Naive thymus-derived CD4-positive, alpha-beta T cell (primary cell): ENCODE measurements around the gene FNDC3B. TPM values are rescaled to one million over a fixed set of nuclear protein-coding genes. Genes with fewer than 3 reads are reported as not detected.

ENCODE experiments used
- ATAC-seq: fragments of 150-1000 bp; cut with Tn5 transposase; 2 replicates; pipeline ENCODE4 v1.10.0; 2021; ENCODE audit warnings: mild to moderate bottlenecking, moderate library complexity
- CTCF ChIA-PET: fragments of 350-600 bp; sonication (Branson Sonifier 250); formaldehyde crosslinking; loops from one replicate; lab custom pipeline; 2021; ENCODE audit warnings: antibody characterized with exemption; lab: Charles Lee
- POLR2A ChIA-PET: fragments of 350-600 bp; sonication (Branson Sonifier 250); formaldehyde crosslinking; loops from one replicate; lab custom pipeline; 2021; ENCODE audit warnings: antibody characterized with exemption, inconsistent platforms; lab: Charles Lee
- DNase-seq, 9 donors: peaks; one replicate each; pipeline versions ENCODE4 v3.0.0 to v3.0.0-alpha.2; 2020 to 2022; ENCODE audit warnings: mixed read lengths in 1 of 9
- H3K27ac ChIP-seq: one replicate; pipeline ENCODE4 v1.7.0; 2013; ENCODE audit warnings: mild to moderate bottlenecking, low read depth, low read length, moderate library complexity
- H3K27me3 ChIP-seq, 2 donors: one replicate each; pipeline ENCODE4 v1.7.0; 2013; ENCODE audit warnings: low read length in 2 of 2, mild to moderate bottlenecking in 2 of 2, moderate library complexity in 2 of 2; ENCODE audit not compliant: control insufficient read depth in 2 of 2, insufficient read depth in 2 of 2
- H3K36me3 ChIP-seq, 3 experiments: 1 replicate in 2 of 3; 2 replicates in 1 of 3; pipeline ENCODE4 v1.7.0; 2013; ENCODE audit warnings: low read length in 3 of 3, mild to moderate bottlenecking in 3 of 3, moderate library complexity in 1 of 3; ENCODE audit not compliant: insufficient read depth in 3 of 3, control insufficient read depth in 2 of 3
- H3K4me1 ChIP-seq, 2 donors: one replicate each; pipeline ENCODE4 v1.7.0; 2013; ENCODE audit warnings: low read length in 2 of 2, mild to moderate bottlenecking in 2 of 2, moderate library complexity in 1 of 2; ENCODE audit not compliant: control insufficient read depth in 2 of 2, insufficient read depth in 2 of 2
- H3K4me3 ChIP-seq: 2 replicates; pipeline ENCODE4 v1.7.0; 2013; ENCODE audit warnings: mild to moderate bottlenecking, low read length
- H3K9me3 ChIP-seq, 3 experiments: 1 replicate in 2 of 3; 2 replicates in 1 of 3; pipeline ENCODE4 v1.7.0; 2013; ENCODE audit warnings: low read length in 3 of 3; ENCODE audit not compliant: control insufficient read depth in 2 of 3
- H3K27ac Mint-ChIP-seq, 9 donors: one replicate each; pipeline ENCODE4 v1.8.0; 2020 to 2022; ENCODE audit warnings: mixed read lengths in 9 of 9, mild to moderate bottlenecking in 8 of 9, moderate library complexity in 5 of 9, inconsistent platforms in 2 of 9
- H3K27me3 Mint-ChIP-seq, 5 donors: one replicate each; pipeline ENCODE4 v1.8.0; 2021 to 2022; ENCODE audit warnings: mixed read lengths in 5 of 5, mild to moderate bottlenecking in 1 of 5
- H3K36me3 Mint-ChIP-seq, 5 donors: one replicate each; pipeline ENCODE4 v1.8.0; 2020 to 2022; ENCODE audit warnings: mixed read lengths in 5 of 5, mild to moderate bottlenecking in 3 of 5, inconsistent platforms in 1 of 5
- H3K4me1 Mint-ChIP-seq, 7 donors: one replicate each; pipeline ENCODE4 v1.8.0; 2020 to 2022; ENCODE audit warnings: mixed read lengths in 7 of 7, mild to moderate bottlenecking in 3 of 7, inconsistent platforms in 1 of 7
- H3K4me3 Mint-ChIP-seq, 10 donors: one replicate each; pipeline ENCODE4 v1.8.0; 2020 to 2022; ENCODE audit warnings: mild to moderate bottlenecking in 10 of 10, mixed read lengths in 10 of 10, moderate library complexity in 6 of 10, inconsistent platforms in 2 of 10
- H3K9me3 Mint-ChIP-seq, 11 donors: one replicate each; pipeline ENCODE4 v1.8.0; 2020 to 2022; ENCODE audit warnings: mixed read lengths in 11 of 11, mild to moderate bottlenecking in 4 of 11, inconsistent platforms in 1 of 11, moderate library complexity in 1 of 11
- intact Hi-C, 2 donors: fragments of 100-400 bp; cut with micrococcal nuclease; formaldehyde crosslinking; loops; one replicate each; pipeline ENCODE4 v1.15.1; 2023
- polyA plus RNA-seq, 2 donors: library from polyadenylated mRNA; unstranded; fragments of 300-500 nt; fragmentation: Illumina TruSeq; gene quantifications; one replicate each; pipeline ENCODE4 v1.2.3, GENCODE V29; 2021
- total RNA-seq, 6 experiments: library from RNA in 5 of 6; stranded (reverse) in 5 of 6; gene quantifications; 1 replicate in 5 of 6; 2 replicates in 1 of 6; pipeline ENCODE4 v1.2.3 and lab custom pipeline; 2021 to 2026

Gene FNDC3B
- total and polyA plus RNA-seq, 7 experiments from 2014 or later = 8.6 to 78.6 (median 25.6) TPM

DNA sequence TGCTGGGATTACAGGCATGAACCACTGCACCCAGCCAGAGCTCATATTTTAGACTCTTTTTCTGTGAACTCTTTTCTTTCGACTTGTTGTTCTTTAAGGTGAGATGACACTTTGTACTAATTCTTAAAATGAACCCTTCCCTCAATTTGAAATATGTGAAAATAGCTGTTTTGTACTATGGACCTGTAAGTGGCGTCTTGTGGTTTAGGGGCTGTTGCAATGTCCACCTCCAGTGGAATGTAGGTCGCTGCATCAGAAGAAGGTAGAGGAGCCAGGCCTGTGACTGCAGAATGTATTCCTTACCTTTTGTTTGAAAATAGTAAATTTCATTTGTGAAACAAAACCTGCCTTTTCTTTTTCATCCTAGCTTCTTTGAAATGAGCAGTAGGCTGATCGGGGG lies 38.9 kb downstream of the FNDC3B start:
- ChIA-PET POLR2A (no interaction called here), CTCF (no interaction called here)
- no peak for DNase-seq
- Histone ChIP-seq H3K4me1 (no peaks in the 10 kb centered on the region), H3K4me3 (no peak overlapping the region), H3K36me3 (no peaks in the 10 kb centered on the region), H3K27ac (no peak overlapping the region), H3K27me3 (no peaks in the 10 kb centered on the region), H3K9me3 (no peaks in the 10 kb centered on the region)
- Mint-ChIP-seq H3K4me3 (no peak overlapping the region), H3K9me3 (no peaks in the 10 kb centered on the region), H3K27ac (no peak overlapping the region), H3K36me3 (peaks cover 5 to 35% (median 18%) of the 10 kb centered on the region in 5 donors), H3K27me3 (no peaks in the 10 kb centered on the region), H3K4me1 (peaks cover 10 to 42% (median 24%) of the 10 kb centered on the region in 7 donors)
- no peak for ATAC-seq
- intact Hi-C loops = no loop called here

DNA sequence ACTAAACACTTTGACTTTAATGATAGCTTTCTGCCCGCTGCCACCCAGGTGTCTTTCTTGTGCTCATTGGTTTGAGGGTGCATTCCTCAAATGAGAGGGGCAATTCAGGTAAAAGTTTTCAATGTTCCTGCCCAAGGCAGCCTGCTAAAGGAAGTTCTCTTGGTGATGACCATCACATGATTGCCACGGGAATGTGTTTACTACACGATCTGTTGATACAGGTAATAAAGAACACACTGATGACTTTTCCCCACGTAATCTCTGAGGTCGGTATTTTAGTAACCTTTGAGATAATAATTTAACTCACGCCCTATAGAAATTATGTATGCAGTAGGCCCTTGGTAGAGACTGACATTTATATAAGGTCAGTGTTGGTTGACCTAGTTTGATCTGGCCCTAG lies 39.3 kb downstream of the FNDC3B start:
- no peaks in the 10 kb centered on the region for H3K27me3 Mint-ChIP-seq
- no peak for DNase-seq
- no peaks in the 10 kb centered on the region for H3K9me3 Mint-ChIP-seq
- Histone ChIP-seq H3K4me3 (no peak overlapping the region), H3K27ac (no peak overlapping the region), H3K4me1 (no peaks in the 10 kb centered on the region), H3K27me3 (no peaks in the 10 kb centered on the region), H3K36me3 (no peaks in the 10 kb centered on the region), H3K9me3 (no peaks in the 10 kb centered on the region)
- CTCF ChIA-PET = no interaction called here
- intact Hi-C loops = no loop called here
- POLR2A ChIA-PET = no interaction called here
- peaks cover 5 to 32% (median 14%) of the 10 kb centered on the region in 5 donors for H3K36me3 Mint-ChIP-seq
- H3K4me3 Mint-ChIP-seq = no peak overlapping the region
- no peak for ATAC-seq
- H3K27ac Mint-ChIP-seq = no peak overlapping the region
- peaks cover 10 to 40% (median 23%) of the 10 kb centered on the region in 7 donors for H3K4me1 Mint-ChIP-seq

DNA sequence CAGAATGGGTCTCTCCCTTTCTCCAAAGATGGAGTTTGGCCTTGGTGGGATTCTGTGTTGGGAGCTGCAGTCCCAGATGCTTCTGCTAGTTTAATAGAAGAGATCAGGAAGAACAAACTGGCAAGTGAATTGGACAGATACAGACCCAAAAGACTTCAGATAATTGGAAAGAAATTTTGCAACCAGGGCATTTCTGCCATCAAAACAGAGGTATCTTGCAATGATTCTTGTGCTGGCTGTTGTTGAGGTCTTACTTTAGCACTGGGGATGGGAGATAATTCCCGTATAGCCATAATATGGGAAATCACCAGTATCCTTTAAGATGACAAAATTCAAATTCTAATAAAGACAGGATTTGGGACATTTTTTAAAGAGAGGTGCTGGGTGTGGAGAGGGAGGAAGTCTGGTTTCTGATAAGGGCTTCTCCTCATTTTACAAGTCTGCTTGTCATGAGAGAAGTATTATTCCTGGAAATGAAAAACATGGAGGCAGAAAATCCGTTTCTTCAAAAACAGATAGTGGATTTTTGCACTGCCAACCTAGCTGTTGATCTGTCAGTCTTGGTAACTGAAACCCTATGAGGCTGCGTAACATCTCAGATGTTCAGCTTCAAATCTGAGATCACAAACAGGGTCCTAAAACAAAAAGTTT lies 40.1 kb downstream of the FNDC3B start:
- DNase-seq (no peak), ATAC-seq (no peak)
- ChIA-PET CTCF (interaction anchor here (0.6 kb wide), 1 partner anchor 874 kb away, joined by 4 read pairs; no protein-coding TSS in a partner anchor), POLR2A (no interaction called here)
- H3K4me1 ChIP-seq = no peaks in the 10 kb centered on the region
- H3K27me3 Mint-ChIP-seq = no peaks in the 10 kb centered on the region
- intact Hi-C loops = no loop called here
- no peak overlapping the region for H3K4me3 Mint-ChIP-seq
- H3K27ac ChIP-seq = no peak overlapping the region
- H3K4me3 ChIP-seq = no peak overlapping the region
- no peak overlapping the region for H3K27ac Mint-ChIP-seq
- peaks cover 5 to 37% (median 18%) of the 10 kb centered on the region in 7 donors for H3K4me1 Mint-ChIP-seq
- H3K9me3 Mint-ChIP-seq = no peaks in the 10 kb centered on the region
- H3K27me3 ChIP-seq = no peaks in the 10 kb centered on the region
- H3K9me3 ChIP-seq = no peaks in the 10 kb centered on the region
- peaks cover 5 to 30% (median 12%) of the 10 kb centered on the region in 5 donors for H3K36me3 Mint-ChIP-seq
- no peaks in the 10 kb centered on the region for H3K36me3 ChIP-seq

DNA sequence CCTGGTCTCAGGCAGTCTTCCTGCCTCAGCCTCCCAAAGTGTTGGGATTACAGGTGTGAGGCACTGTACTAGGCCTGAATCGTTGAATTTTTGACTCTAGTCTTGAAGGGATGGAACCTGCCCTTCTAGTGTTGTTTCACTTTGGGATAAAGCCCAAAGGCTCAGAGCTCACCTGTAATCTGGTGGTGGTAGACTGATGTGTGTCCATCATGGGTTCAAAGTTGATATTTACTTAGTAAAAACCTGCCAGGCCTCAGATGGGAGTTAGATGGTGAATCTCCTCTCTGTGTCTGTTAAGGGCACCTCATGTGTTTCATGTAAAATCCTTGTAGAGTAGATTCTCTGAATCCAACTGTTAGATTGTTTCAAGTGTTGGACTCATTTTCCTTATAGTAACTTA lies 41.1 kb downstream of the FNDC3B start:
- ATAC-seq = no peak
- Histone ChIP-seq H3K9me3 (no peaks in the 10 kb centered on the region), H3K4me1 (no peaks in the 10 kb centered on the region), H3K36me3 (no peaks in the 10 kb centered on the region), H3K27me3 (no peaks in the 10 kb centered on the region), H3K27ac (no peak overlapping the region), H3K4me3 (no peak overlapping the region)
- Mint-ChIP-seq H3K9me3 (no peaks in the 10 kb centered on the region), H3K27me3 (no peaks in the 10 kb centered on the region), H3K4me3 (no peak overlapping the region), H3K4me1 (peaks cover 6 to 37% (median 24%) of the 10 kb centered on the region in 7 donors), H3K27ac (no peak overlapping the region), H3K36me3 (peaks cover 3 to 33% (median 15%) of the 10 kb centered on the region in 5 donors)
- intact Hi-C loops = loop anchor here in 1 of 2 donors (2.0 kb wide), 1 partner anchor 14 kb away; no protein-coding TSS in a partner anchor
- ChIA-PET POLR2A (no interaction called here), CTCF (no interaction called here)
- DNase-seq = no peak

DNA sequence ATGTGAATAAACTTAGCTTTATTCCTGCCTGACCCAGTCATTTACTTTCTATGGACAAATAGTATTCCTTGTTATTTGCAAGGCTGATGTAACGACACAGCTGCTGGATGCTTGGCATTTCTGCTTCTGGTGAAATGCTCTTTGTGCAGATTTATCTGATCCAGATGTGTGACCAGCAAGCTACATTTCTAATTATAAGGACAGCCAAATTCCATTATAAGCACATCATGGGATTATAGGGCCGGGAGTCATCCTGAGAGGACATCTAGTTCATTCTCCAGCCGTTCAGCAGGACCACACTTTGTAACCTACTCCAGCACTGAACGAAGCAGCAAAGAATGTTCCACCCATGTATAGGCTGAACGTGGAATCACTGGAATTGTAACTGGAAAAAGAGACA lies 42.9 kb downstream of the FNDC3B start:
- Histone ChIP-seq H3K4me1 (peaks cover 0 to 3% of the 10 kb centered on the region in 2 donors), H3K9me3 (no peaks in the 10 kb centered on the region), H3K36me3 (no peaks in the 10 kb centered on the region), H3K4me3 (no peak overlapping the region), H3K27ac (no peak overlapping the region), H3K27me3 (no peaks in the 10 kb centered on the region)
- H3K4me1 Mint-ChIP-seq = peaks cover 10 to 43% (median 32%) of the 10 kb centered on the region in 7 donors
- H3K4me3 Mint-ChIP-seq = no peak overlapping the region
- no peaks in the 10 kb centered on the region for H3K27me3 Mint-ChIP-seq
- peaks cover 3 to 31% (median 15%) of the 10 kb centered on the region in 5 donors for H3K36me3 Mint-ChIP-seq
- peaks cover 0 to 2% (median 0%) of the 10 kb centered on the region in 11 donors for H3K9me3 Mint-ChIP-seq
- DNase-seq (no peak), ATAC-seq (no peak)
- no peak overlapping the region for H3K27ac Mint-ChIP-seq
- CTCF ChIA-PET = no interaction called here
- intact Hi-C loops = no loop called here
- POLR2A ChIA-PET = interaction anchor here (1.5 kb wide), 1 partner anchor 20 kb away, joined by 3 read pairs; no protein-coding TSS in a partner anchor

DNA sequence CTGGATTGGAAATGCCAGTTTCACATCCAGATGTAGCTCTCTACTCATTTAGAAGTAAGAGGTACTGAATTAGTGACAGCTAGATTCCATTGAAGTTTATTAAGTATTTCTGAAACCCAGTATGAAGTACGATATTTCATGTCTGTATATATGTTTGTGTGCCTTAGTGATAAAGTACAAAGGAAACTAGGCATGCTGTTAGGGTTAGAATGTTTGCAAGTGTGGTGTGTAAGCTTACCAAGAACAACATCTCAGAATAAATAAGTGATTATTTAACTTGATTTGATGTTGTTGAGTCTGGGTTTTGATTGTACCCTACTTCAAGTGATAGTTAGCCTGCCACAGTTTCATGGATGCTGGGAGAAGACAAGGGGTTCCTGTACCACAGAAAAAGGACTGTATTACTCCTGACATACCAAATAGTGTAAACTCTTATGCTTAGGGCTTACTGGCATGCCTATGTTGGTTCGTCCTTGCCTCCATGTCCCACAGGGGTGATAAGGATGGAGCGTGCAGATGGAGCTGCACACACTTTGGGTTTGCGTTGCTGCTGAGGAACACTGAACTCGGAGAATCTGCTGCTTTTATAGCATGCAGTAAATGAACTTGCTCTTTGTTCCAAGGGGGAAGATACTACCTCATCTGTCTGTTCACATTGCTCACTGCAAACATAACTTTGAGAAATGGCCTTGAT lies 43.6 kb downstream of the FNDC3B start:
- H3K27ac ChIP-seq = no peak overlapping the region
- intact Hi-C loops = no loop called here

More for the DNA sequence above, 43.6 kb downstream of the FNDC3B start:
- ATAC-seq = no peak
- CTCF ChIA-PET = no interaction called here
- Histone ChIP-seq H3K27me3 (no peaks in the 10 kb centered on the region), H3K9me3 (no peaks in the 10 kb centered on the region), H3K4me1 (peaks cover 0 to 10% of the 10 kb centered on the region in 2 donors), H3K4me3 (no peak overlapping the region), H3K36me3 (no peaks in the 10 kb centered on the region)
- no peak overlapping the region for H3K27ac Mint-ChIP-seq
- peaks cover 13 to 48% (median 39%) of the 10 kb centered on the region in 7 donors for H3K4me1 Mint-ChIP-seq
- no peaks in the 10 kb centered on the region for H3K27me3 Mint-ChIP-seq
- H3K36me3 Mint-ChIP-seq = peaks cover 3 to 34% (median 15%) of the 10 kb centered on the region in 5 donors
- DNase-seq = no peak
- H3K4me3 Mint-ChIP-seq = no peak overlapping the region
- H3K9me3 Mint-ChIP-seq = peaks cover 0 to 2% (median 0%) of the 10 kb centered on the region in 11 donors
- POLR2A ChIA-PET = interaction anchor here (1.5 kb wide), 1 partner anchor 19 kb away, joined by 3 read pairs; no protein-coding TSS in a partner anchor
